GM06990 (cell line): Measurements from ENCODE around the gene EVC.

ENCODE experiments used
- DNase-seq: peaks from one replicate; pipeline ENCODE4 v3.0.0-alpha.2; 2011; ENCODE audit not compliant: insufficient read length; ENCODE audit errors: extremely low read depth
- H3K27me3 ChIP-seq: replicated peaks from 2 replicates; pipeline ENCODE4 v1.6.0; 2011; ENCODE audit warnings: low read length; ENCODE audit not compliant: control insufficient read depth, insufficient read depth
- H3K36me3 ChIP-seq: 2 replicates; pipeline ENCODE4 v1.5.1; 2011; ENCODE audit warnings: low read length; ENCODE audit not compliant: control insufficient read depth, insufficient read depth
- H3K4me3 ChIP-seq: replicated peaks from 2 replicates; pipeline ENCODE4 v1.5.1; 2011; ENCODE audit warnings: low read depth, mild to moderate bottlenecking, control low read depth, low read length
- TF ChIP-seq, protein P1 (sequence below): IDR thresholded peaks from 2 replicates; pipeline ENCODE4 v1.5.1; 2011; ENCODE audit warnings: low read length, control low read depth, mild to moderate bottlenecking, inconsistent platforms; ENCODE audit not compliant: insufficient read depth, poor library complexity, severe bottlenecking

EVC gene

DNA sequence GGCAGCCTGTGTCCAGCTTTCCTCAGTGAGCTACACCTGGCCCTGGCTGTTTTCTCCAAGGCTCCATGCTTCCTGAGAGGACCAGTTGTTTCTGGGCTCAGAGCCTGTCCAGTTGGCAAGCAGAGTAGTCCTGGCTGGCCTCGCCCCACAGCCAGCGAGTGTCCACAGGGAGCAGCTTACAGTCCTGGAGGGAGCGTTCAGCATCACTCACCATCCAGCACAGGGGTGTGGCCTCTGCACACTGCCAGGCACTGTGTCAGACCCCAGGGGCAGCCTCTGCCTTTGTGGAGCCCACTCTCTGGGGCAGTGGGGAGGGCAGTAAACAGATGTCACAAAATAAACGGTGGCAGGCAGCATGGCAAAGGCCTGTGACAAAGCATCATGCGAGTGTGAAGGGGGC is 23.9 kb downstream of the EVC start:
- no peaks in the 10 kb centered on the region for H3K27me3 ChIP-seq
- DNase-seq = no peak
- TF ChIP-seq, protein P1, sequence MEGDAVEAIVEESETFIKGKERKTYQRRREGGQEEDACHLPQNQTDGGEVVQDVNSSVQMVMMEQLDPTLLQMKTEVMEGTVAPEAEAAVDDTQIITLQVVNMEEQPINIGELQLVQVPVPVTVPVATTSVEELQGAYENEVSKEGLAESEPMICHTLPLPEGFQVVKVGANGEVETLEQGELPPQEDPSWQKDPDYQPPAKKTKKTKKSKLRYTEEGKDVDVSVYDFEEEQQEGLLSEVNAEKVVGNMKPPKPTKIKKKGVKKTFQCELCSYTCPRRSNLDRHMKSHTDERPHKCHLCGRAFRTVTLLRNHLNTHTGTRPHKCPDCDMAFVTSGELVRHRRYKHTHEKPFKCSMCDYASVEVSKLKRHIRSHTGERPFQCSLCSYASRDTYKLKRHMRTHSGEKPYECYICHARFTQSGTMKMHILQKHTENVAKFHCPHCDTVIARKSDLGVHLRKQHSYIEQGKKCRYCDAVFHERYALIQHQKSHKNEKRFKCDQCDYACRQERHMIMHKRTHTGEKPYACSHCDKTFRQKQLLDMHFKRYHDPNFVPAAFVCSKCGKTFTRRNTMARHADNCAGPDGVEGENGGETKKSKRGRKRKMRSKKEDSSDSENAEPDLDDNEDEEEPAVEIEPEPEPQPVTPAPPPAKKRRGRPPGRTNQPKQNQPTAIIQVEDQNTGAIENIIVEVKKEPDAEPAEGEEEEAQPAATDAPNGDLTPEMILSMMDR = no peak
- H3K4me3 ChIP-seq = no peak overlapping the region
- peaks cover 14% of the 10 kb centered on the region for H3K36me3 ChIP-seq

DNA sequence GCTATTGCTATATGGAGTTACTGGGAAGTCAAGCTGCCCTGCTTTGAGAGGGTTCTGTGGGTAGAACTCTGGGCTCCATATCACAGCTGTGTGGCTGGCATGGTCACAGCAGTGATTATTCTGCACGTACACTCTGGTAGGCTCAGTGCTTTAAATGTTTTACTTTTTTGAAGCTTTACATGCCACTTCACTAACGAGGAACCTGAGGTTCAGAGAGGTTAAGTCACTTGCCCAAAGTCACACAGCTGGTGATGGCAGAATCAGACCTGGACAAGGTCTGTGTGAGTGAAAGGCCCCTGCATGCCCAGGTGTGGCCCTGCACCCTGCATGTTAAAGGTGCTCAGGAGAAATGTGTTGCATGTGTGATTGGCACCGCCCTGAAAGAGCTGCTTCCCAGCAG is 24.5 kb downstream of the EVC start:
- Histone ChIP-seq H3K36me3 (peaks cover 13% of the 10 kb centered on the region), H3K27me3 (no peaks in the 10 kb centered on the region), H3K4me3 (no peak overlapping the region)
- no peak for DNase-seq
- TF ChIP-seq, protein P1 = no peak

DNA sequence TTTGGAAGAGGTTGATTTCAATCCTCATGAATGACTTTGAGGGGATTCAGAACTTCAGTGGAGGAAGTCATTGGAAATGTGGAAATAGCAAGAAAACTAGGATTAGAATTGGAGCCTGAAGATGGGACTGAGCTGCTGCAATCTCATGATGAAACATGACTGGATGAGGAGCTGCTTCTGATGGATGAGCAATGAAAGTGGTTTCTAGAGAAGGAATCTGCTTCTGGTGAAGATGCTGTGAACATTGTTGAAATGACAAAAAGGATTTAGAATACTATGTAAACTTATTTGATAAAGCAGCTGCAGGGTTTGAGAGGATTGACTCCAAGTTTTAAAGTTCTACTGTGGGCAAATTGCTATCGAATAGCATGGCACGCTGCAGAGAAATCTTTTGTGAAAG is 27.1 kb downstream of the EVC start:
- TF ChIP-seq, protein P1 = no peak
- H3K4me3 ChIP-seq = no peak overlapping the region
- H3K36me3 ChIP-seq = peaks cover 7% of the 10 kb centered on the region
- no peak for DNase-seq
- no peaks in the 10 kb centered on the region for H3K27me3 ChIP-seq

DNA sequence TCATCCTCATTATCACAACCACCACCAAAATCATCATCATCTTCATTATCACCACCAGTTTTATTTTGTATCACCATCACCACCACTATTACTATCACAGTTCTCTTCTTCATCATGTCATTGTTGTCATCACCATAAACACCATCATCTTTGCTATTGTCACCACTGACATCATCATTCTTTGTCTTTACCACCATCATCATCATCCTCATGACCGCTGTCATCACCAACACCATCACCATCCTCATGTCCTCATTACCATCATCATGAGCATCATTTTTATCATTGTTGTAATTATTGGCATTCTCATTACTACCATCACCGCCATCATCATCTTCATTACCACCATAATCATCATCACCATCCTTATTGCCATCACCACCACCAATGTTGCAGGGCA is 31.4 kb downstream of the EVC start:
- TF ChIP-seq, protein P1 = no peak
- no peak for DNase-seq
- H3K36me3 ChIP-seq = peaks cover 7% of the 10 kb centered on the region
- no peak overlapping the region for H3K4me3 ChIP-seq
- H3K27me3 ChIP-seq = no peaks in the 10 kb centered on the region

DNA sequence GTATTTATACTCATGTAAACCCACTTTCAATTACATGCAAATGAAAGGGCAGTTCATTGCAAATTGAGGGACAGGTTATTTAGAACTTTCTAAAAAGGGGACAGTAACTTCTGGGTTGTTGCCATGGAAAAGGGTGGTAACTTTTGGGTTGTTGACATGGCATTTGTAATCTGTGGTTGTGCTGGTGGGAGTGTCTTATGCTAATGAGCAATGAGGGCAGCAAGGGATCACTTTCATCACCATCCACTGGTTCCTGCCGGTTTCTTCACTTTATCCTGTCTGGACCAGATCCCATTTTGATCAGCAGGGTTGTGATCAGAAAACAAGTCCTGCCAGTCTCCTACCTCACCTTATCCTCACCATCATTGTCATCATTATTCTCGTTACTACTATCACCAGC is 32.0 kb downstream of the EVC start:
- TF ChIP-seq, protein P1 = no peak
- no peak for DNase-seq
- peaks cover 7% of the 10 kb centered on the region for H3K36me3 ChIP-seq

DNA sequence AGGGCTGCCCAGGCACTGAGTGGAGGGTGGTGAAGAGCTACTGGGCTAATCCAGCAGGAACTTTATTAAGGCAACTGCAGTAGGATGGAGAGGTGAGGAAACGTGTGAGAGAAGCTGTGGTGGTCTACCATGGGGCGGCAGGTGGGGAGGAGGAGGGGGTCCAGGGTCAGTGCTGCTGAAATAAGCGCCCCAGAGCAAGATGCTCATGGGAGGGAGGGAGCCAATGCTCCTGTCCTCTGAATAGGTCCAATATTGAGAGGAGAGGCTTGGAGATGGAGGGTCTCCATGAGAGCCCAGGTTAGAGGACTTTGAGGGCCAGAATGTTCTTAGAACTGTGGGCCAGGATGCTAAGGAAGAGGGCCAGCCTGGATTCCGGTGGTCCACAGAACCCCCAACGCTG is 35.2 kb downstream of the EVC start:
- TF ChIP-seq, protein P1 = no peak
- no peak for DNase-seq
- peaks cover 13% of the 10 kb centered on the region for H3K36me3 ChIP-seq

More for the DNA sequence above, 32.0 kb downstream of the EVC start:
- Histone ChIP-seq H3K4me3 (no peak overlapping the region), H3K27me3 (no peaks in the 10 kb centered on the region)

More for the DNA sequence above, 35.2 kb downstream of the EVC start:
- no peak overlapping the region for H3K4me3 ChIP-seq
- no peaks in the 10 kb centered on the region for H3K27me3 ChIP-seq
